Thyroid gland (tissue), 4 donors: ENCODE results near the gene SEMA5A.

ENCODE experiments used
- POLR2A ChIP-seq, 2 donors: fragments of 450-650 bp; IDR thresholded peaks; one replicate each; pipeline ENCODE4 v1.6.1; 2017; ENCODE audit warnings: antibody characterized with exemption in 2 of 2, mild to moderate bottlenecking in 2 of 2, moderate library complexity in 1 of 2
- TF ChIP-seq, protein P1 (sequence below), 6 experiments: fragments of 200-600 bp in 3 of 6; fragments of 450-650 bp in 3 of 6; sonication (generic) in 3 of 6; IDR thresholded peaks; one replicate each; pipeline ENCODE4 v1.5.1; 2016 to 2019; ENCODE audit warnings: antibody characterized with exemption in 6 of 6, mild to moderate bottlenecking in 2 of 6, inconsistent platforms in 1 of 6, moderate library complexity in 1 of 6

DNA sequence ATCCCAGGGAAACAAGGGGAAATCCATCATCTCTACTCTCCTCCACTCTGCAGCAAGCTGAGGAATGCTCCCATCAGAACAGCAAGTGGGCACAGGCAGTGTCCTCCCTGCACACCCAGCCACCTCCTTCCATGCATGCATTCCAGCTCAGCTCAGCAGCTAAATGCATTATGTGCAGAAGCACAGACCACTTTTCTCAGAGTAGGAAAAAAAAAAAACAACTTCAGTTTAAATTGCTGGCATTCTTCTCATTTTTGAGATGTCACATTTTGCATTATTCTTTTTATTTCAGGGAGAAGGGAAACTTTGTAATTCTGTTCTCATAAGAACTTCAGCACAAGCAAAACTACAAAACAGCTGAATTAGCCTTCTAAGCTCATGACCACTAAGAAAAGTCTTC lies 312.2 kb downstream of the SEMA5A start:
- TF ChIP-seq, protein P1, sequence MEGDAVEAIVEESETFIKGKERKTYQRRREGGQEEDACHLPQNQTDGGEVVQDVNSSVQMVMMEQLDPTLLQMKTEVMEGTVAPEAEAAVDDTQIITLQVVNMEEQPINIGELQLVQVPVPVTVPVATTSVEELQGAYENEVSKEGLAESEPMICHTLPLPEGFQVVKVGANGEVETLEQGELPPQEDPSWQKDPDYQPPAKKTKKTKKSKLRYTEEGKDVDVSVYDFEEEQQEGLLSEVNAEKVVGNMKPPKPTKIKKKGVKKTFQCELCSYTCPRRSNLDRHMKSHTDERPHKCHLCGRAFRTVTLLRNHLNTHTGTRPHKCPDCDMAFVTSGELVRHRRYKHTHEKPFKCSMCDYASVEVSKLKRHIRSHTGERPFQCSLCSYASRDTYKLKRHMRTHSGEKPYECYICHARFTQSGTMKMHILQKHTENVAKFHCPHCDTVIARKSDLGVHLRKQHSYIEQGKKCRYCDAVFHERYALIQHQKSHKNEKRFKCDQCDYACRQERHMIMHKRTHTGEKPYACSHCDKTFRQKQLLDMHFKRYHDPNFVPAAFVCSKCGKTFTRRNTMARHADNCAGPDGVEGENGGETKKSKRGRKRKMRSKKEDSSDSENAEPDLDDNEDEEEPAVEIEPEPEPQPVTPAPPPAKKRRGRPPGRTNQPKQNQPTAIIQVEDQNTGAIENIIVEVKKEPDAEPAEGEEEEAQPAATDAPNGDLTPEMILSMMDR (IDR thresholded peaks at IDR 0.05), result no peak
- TF ChIP-seq POLR2A (IDR thresholded peaks at IDR 0.05), result no peak
